HCT116 (cell line): ENCODE data around the gene OSBPL10. TPM values are rescaled to one million over a fixed set of nuclear protein-coding genes. Genes with fewer than 3 reads are reported as not detected.

Experiments used
- ATAC-seq: fragments of 200-7000 bp; cut with Tn5 transposase; 2 replicates; pipeline ENCODE4 v1.9.1; 2020; ENCODE audit warnings: mild to moderate bottlenecking, moderate library complexity
- BruUV-seq: library from RNA; stranded (reverse); fragments of 400-500 nt; replicated peaks from 2 replicates; lab custom pipeline; 2021; lab: Mats Ljungman, UMichigan
- CTCF ChIA-PET: fragments of 300-600 bp; sonication (Branson Sonifier 250); formaldehyde crosslinking; loops from one replicate; lab custom pipeline; 2021; ENCODE audit warnings: antibody characterized with exemption; lab: Charles Lee
- POLR2A ChIA-PET: fragments of 300-600, 350-600 bp; sonication (Branson Sonifier 250); formaldehyde crosslinking; loops from one replicate; lab custom pipeline; 2021; ENCODE audit warnings: antibody characterized with exemption; lab: Charles Lee
- RAD21 ChIA-PET, 2 experiments: fragments of 300-600 bp; sonication (Branson Sonifier 250); formaldehyde crosslinking; loops; one replicate each; lab custom pipeline; 2023; ENCODE audit warnings: low total read pairs in 2 of 2; ENCODE audit not compliant: uncharacterized antibody in 2 of 2, unreplicated experiment in 2 of 2, low non-redundant PET in 1 of 2; lab: Charles Lee
- DNase-seq: peaks from one replicate; pipeline ENCODE4 v3.0.0-alpha.2; 2010; ENCODE audit warnings: low read depth, low spot score
- H2AFZ ChIP-seq: fragments of 200-600 bp; shearing (Covaris generic), sonication (generic); 2 replicates; pipeline ENCODE4 v1.6.1; 2017; ENCODE audit warnings: low read depth, mixed run types, mixed read lengths, antibody characterized with exemption, low read length; ENCODE audit not compliant: poor library complexity, severe bottlenecking
- H3K27ac ChIP-seq: 2 replicates; pipeline ENCODE4 v1.5.1; 2012; ENCODE audit warnings: low read depth, low read length
- H3K27me3 ChIP-seq: fragments of 200-600 bp; sonication (generic); 2 replicates; pipeline ENCODE4 v1.6.1; 2016; ENCODE audit warnings: mixed run types, low read length, mixed read lengths; ENCODE audit not compliant: insufficient read depth
- H3K36me3 ChIP-seq, 2 experiments: fragments of 200-500 bp in 1 of 2; fragments of 200-600 bp in 1 of 2; sonication (Bioruptor generic) in 1 of 2; sonication (generic) in 1 of 2; 2 replicates each; pipeline versions ENCODE4 v1.5.1 to v1.6.1; 2014 to 2016; ENCODE audit warnings: low read length in 2 of 2, inconsistent platforms in 1 of 2, mixed read lengths in 1 of 2, mixed run types in 1 of 2; ENCODE audit not compliant: insufficient read depth in 2 of 2, control insufficient read depth in 1 of 2
- H3K4me1 ChIP-seq, 2 experiments: fragments of 200-600 bp in 1 of 2; sonication (generic) in 1 of 2; 2 replicates each; pipeline versions ENCODE4 v1.5.1 to v1.6.1; 2012 to 2017; ENCODE audit warnings: low read length in 2 of 2, inconsistent platforms in 1 of 2, mild to moderate bottlenecking in 1 of 2, mixed read lengths in 1 of 2, mixed run types in 1 of 2, moderate library complexity in 1 of 2; ENCODE audit not compliant: insufficient read depth in 2 of 2, control insufficient read depth in 1 of 2
- H3K4me2 ChIP-seq: fragments of 200-600 bp; sonication (generic); 2 replicates; pipeline ENCODE4 v1.6.1; 2017; ENCODE audit warnings: mixed run types, low read length, mixed read lengths
- H3K4me3 ChIP-seq, 2 experiments: fragments of 200-600 bp in 1 of 2; sonication (generic) in 1 of 2; replicated peaks in 1 of 2; 2 replicates each; pipeline ENCODE4 v1.5.1; 2011 to 2016; ENCODE audit warnings: low read length in 2 of 2, control low read depth in 1 of 2, low read depth in 1 of 2, mild to moderate bottlenecking in 1 of 2, mixed read lengths in 1 of 2, mixed run types in 1 of 2
- H3K79me2 ChIP-seq: fragments of 200-600 bp; sonication (generic); 2 replicates; pipeline ENCODE4 v1.6.1; 2017; ENCODE audit warnings: mild to moderate bottlenecking, mixed run types, low read length, moderate library complexity, mixed read lengths; ENCODE audit not compliant: insufficient read depth
- H3K9ac ChIP-seq: fragments of 200-600 bp; sonication (generic); 2 replicates; pipeline ENCODE4 v1.6.1; 2016; ENCODE audit warnings: low read length, mixed read lengths
- H3K9me2 ChIP-seq: fragments of 200-600 bp; sonication (generic), shearing (Covaris generic); 2 replicates; pipeline ENCODE4 v1.6.1; 2017; ENCODE audit warnings: mixed run types, mild to moderate bottlenecking, moderate library complexity; ENCODE audit not compliant: insufficient read depth
- H3K9me3 ChIP-seq, 2 experiments: fragments of 200-500 bp in 1 of 2; fragments of 200-600 bp in 1 of 2; sonication (Bioruptor generic) in 1 of 2; sonication (generic) in 1 of 2; 2 replicates each; pipeline ENCODE4 v1.6.1; 2014 to 2017; ENCODE audit warnings: low read length in 2 of 2, mixed read lengths in 2 of 2, inconsistent platforms in 1 of 2, low read depth in 1 of 2, mild to moderate bottlenecking in 1 of 2, mixed run types in 1 of 2, moderate library complexity in 1 of 2; ENCODE audit not compliant: control insufficient read depth in 1 of 2, insufficient read depth in 1 of 2
- H4K20me1 ChIP-seq: fragments of 200-600 bp; sonication (generic), shearing (Covaris generic); 2 replicates; pipeline ENCODE4 v1.6.1; 2017; ENCODE audit warnings: mixed run types, mild to moderate bottlenecking, moderate library complexity; ENCODE audit not compliant: insufficient read depth
- CBX3 ChIP-seq: IDR thresholded peaks from 2 replicates; pipeline ENCODE4 v1.6.1; 2012; ENCODE audit warnings: low read depth
- CEBPB ChIP-seq: IDR thresholded peaks from 2 replicates; pipeline ENCODE4 v1.6.1; 2012; ENCODE audit warnings: low read depth
- ELF1 ChIP-seq: IDR thresholded peaks from 2 replicates; pipeline ENCODE4 v1.6.1; 2012; ENCODE audit warnings: low read depth, borderline replicate concordance
- EZH2 ChIP-seq: fragments of 200-600 bp; sonication (generic); IDR thresholded peaks from 2 replicates; pipeline ENCODE4 v1.6.1; 2017; ENCODE audit warnings: antibody characterized with exemption, mixed run types
- EZH2phosphoT487 ChIP-seq: fragments of 200-600 bp; IDR thresholded peaks from 2 replicates; pipeline ENCODE4 v1.6.1; 2018; ENCODE audit warnings: antibody characterized with exemption, borderline replicate concordance
- FOSL1 ChIP-seq: IDR thresholded peaks from 2 replicates; pipeline ENCODE4 v1.6.1; 2012; ENCODE audit warnings: low read depth
- JUND ChIP-seq: IDR thresholded peaks from 2 replicates; pipeline ENCODE4 v1.6.1; 2012
- POLR2A ChIP-seq: IDR thresholded peaks from 2 replicates; pipeline ENCODE4 v1.7.0; 2011; ENCODE audit warnings: borderline replicate concordance; ENCODE audit not compliant: insufficient read depth, insufficient read length; ENCODE audit errors: extremely low read depth
- RAD21 ChIP-seq: IDR thresholded peaks from 2 replicates; pipeline ENCODE4 v1.6.1; 2012; ENCODE audit warnings: low read depth, mild to moderate bottlenecking
- SIN3A ChIP-seq: IDR thresholded peaks from 2 replicates; pipeline ENCODE4 v1.6.1; 2012; ENCODE audit warnings: low read depth
- SP1 ChIP-seq: IDR thresholded peaks from 2 replicates; pipeline ENCODE4 v1.6.1; 2012; ENCODE audit warnings: low read depth
- SRF ChIP-seq: IDR thresholded peaks from 2 replicates; pipeline ENCODE4 v1.6.1; 2012; ENCODE audit warnings: low read depth
- YY1 ChIP-seq: IDR thresholded peaks from 2 replicates; pipeline ENCODE4 v1.6.1; 2011; ENCODE audit warnings: low read length, low read depth, moderate library complexity, mild to moderate bottlenecking; ENCODE audit not compliant: insufficient replicate concordance; ENCODE audit errors: extremely low read depth
- ZFX ChIP-seq: fragments of 450-650 bp; IDR thresholded peaks from 2 replicates; pipeline ENCODE4 v1.6.1; 2017
- ZNF274 ChIP-seq: fragments of 200-500 bp; sonication (Bioruptor generic); IDR thresholded peaks from 2 replicates; pipeline ENCODE4 v1.6.1; 2014; ENCODE audit warnings: mild to moderate bottlenecking, low read depth, low read length, inconsistent platforms
- intact Hi-C: fragments of 100-400 bp; cut with micrococcal nuclease; formaldehyde crosslinking; loops from 2 replicates; pipeline ENCODE4 v1.10.0; 2022
- total RNA-seq: library from RNA; stranded (reverse); gene quantifications from one replicate; pipeline ENCODE4 v1.2.1, GENCODE V29; 2021; ENCODE audit not compliant: unreplicated experiment
- TF ChIP-seq, protein P1 (sequence below), 3 experiments: fragments of 200-600 bp in 1 of 3; sonication (generic) in 1 of 3; IDR thresholded peaks in 2 of 3; conservative IDR thresholded peaks in 1 of 3; 2 replicates each; pipeline ENCODE4 v1.5.1; 2012 to 2017; ENCODE audit warnings: low read depth in 2 of 3, low read length in 2 of 3, antibody characterized with exemption in 1 of 3, borderline replicate concordance in 1 of 3, control low read depth in 1 of 3, mild to moderate bottlenecking in 1 of 3, mixed read lengths in 1 of 3, mixed run types in 1 of 3, moderate library complexity in 1 of 3; ENCODE audit not compliant: insufficient read depth in 1 of 3
- TF ChIP-seq, protein P2 (sequence below): IDR thresholded peaks from 2 replicates; pipeline ENCODE4 v1.6.1; 2012
- TF ChIP-seq, protein P3 (sequence below): IDR thresholded peaks from 2 replicates; pipeline ENCODE4 v1.6.1; 2012; ENCODE audit warnings: low read depth
- TF ChIP-seq, protein P4 (sequence below): IDR thresholded peaks from 2 replicates; pipeline ENCODE4 v1.6.1; 2011; ENCODE audit warnings: mild to moderate bottlenecking, low read length, moderate library complexity; ENCODE audit not compliant: insufficient replicate concordance; ENCODE audit errors: extremely low read depth
- TF ChIP-seq, protein P5 (sequence below): IDR thresholded peaks from 2 replicates; pipeline ENCODE4 v1.6.1; 2012

The OSBPL10 gene
- total RNA-seq, 1 experiment from 2014 or later = 25.8 TPM

DNA sequence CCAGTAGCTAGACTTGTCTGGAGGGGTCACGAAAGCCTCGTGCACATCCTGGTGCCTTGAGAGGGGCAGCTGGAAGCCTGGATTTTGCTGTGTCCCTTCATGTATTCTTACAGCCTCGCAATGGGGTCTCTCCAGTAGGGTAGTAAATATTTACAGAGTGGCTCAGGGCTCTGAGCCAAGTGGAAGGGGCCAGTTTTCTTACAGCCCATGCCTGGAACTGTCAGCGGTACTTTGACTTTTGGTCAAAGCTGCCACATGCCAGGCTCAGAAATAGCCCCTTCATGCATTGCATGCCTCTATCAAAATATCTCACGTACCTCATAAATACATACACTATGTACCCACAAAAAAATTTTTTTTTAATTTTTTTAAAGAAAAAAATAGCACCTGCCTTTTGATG is 119.2 kb downstream of the OSBPL10 start:
- DNase-seq = no peak
- BruUV-seq = no TSS peak
- Histone ChIP-seq H3K4me2 (no peak overlapping the region), H4K20me1 (no peaks in the 10 kb centered on the region), H3K4me3 (no peak overlapping the region), H3K27ac (no peak overlapping the region), H3K79me2 (no peaks in the 10 kb centered on the region), H3K4me1 (no peaks in the 10 kb centered on the region), H3K36me3 (no peaks in the 10 kb centered on the region), H3K27me3 (no peaks in the 10 kb centered on the region), H3K9me2 (no peaks in the 10 kb centered on the region), H3K9ac (no peak overlapping the region), H2AFZ (no peak overlapping the region), H3K9me3 (no peaks in the 10 kb centered on the region)
- POLR2A ChIA-PET = no interaction called here
- no peak for ATAC-seq
- TF ChIP-seq ZFX = no peak
- TF ChIP-seq, protein P1, sequence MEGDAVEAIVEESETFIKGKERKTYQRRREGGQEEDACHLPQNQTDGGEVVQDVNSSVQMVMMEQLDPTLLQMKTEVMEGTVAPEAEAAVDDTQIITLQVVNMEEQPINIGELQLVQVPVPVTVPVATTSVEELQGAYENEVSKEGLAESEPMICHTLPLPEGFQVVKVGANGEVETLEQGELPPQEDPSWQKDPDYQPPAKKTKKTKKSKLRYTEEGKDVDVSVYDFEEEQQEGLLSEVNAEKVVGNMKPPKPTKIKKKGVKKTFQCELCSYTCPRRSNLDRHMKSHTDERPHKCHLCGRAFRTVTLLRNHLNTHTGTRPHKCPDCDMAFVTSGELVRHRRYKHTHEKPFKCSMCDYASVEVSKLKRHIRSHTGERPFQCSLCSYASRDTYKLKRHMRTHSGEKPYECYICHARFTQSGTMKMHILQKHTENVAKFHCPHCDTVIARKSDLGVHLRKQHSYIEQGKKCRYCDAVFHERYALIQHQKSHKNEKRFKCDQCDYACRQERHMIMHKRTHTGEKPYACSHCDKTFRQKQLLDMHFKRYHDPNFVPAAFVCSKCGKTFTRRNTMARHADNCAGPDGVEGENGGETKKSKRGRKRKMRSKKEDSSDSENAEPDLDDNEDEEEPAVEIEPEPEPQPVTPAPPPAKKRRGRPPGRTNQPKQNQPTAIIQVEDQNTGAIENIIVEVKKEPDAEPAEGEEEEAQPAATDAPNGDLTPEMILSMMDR (IDR thresholded peaks at IDR 0.05 in 2 of 3, conservative IDR thresholded peaks at IDR 0.05 in 1 of 3; ENCODE audit: borderline replicate concordance in 1 of 3, insufficient read depth in 1 of 3, low read depth in 2 of 3, low read length in 2 of 3) = no peak
- no peak for TF ChIP-seq SIN3A
- TF ChIP-seq YY1 = no peak
- TF ChIP-seq, protein P2, sequence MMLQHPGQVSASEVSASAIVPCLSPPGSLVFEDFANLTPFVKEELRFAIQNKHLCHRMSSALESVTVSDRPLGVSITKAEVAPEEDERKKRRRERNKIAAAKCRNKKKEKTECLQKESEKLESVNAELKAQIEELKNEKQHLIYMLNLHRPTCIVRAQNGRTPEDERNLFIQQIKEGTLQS = no peak
- no peak for TF ChIP-seq CEBPB
- TF ChIP-seq, protein P3, sequence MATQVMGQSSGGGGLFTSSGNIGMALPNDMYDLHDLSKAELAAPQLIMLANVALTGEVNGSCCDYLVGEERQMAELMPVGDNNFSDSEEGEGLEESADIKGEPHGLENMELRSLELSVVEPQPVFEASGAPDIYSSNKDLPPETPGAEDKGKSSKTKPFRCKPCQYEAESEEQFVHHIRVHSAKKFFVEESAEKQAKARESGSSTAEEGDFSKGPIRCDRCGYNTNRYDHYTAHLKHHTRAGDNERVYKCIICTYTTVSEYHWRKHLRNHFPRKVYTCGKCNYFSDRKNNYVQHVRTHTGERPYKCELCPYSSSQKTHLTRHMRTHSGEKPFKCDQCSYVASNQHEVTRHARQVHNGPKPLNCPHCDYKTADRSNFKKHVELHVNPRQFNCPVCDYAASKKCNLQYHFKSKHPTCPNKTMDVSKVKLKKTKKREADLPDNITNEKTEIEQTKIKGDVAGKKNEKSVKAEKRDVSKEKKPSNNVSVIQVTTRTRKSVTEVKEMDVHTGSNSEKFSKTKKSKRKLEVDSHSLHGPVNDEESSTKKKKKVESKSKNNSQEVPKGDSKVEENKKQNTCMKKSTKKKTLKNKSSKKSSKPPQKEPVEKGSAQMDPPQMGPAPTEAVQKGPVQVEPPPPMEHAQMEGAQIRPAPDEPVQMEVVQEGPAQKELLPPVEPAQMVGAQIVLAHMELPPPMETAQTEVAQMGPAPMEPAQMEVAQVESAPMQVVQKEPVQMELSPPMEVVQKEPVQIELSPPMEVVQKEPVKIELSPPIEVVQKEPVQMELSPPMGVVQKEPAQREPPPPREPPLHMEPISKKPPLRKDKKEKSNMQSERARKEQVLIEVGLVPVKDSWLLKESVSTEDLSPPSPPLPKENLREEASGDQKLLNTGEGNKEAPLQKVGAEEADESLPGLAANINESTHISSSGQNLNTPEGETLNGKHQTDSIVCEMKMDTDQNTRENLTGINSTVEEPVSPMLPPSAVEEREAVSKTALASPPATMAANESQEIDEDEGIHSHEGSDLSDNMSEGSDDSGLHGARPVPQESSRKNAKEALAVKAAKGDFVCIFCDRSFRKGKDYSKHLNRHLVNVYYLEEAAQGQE = no peak
- TF ChIP-seq, protein P4, sequence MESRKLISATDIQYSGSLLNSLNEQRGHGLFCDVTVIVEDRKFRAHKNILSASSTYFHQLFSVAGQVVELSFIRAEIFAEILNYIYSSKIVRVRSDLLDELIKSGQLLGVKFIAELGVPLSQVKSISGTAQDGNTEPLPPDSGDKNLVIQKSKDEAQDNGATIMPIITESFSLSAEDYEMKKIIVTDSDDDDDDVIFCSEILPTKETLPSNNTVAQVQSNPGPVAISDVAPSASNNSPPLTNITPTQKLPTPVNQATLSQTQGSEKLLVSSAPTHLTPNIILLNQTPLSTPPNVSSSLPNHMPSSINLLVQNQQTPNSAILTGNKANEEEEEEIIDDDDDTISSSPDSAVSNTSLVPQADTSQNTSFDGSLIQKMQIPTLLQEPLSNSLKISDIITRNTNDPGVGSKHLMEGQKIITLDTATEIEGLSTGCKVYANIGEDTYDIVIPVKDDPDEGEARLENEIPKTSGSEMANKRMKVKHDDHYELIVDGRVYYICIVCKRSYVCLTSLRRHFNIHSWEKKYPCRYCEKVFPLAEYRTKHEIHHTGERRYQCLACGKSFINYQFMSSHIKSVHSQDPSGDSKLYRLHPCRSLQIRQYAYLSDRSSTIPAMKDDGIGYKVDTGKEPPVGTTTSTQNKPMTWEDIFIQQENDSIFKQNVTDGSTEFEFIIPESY = no peak
- TF ChIP-seq ZNF274 = no peak
- TF ChIP-seq EZH2 = no peak
- TF ChIP-seq CBX3 = no peak
- no peak for TF ChIP-seq ELF1
- TF ChIP-seq JUND = no peak
- TF ChIP-seq FOSL1 = no peak
- no peak for TF ChIP-seq POLR2A
- no peak for TF ChIP-seq SRF
- no peak for TF ChIP-seq SP1
- TF ChIP-seq RAD21 = no peak
- TF ChIP-seq EZH2phosphoT487 = no peak
- TF ChIP-seq, protein P5, sequence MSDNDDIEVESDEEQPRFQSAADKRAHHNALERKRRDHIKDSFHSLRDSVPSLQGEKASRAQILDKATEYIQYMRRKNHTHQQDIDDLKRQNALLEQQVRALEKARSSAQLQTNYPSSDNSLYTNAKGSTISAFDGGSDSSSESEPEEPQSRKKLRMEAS = no peak
- CTCF ChIA-PET = no interaction called here
- RAD21 ChIA-PET = interaction anchor here in 1 of 2 experiments (0.5 kb wide), 1 partner anchor 120 kb away, joined by 3 read pairs; no protein-coding TSS in a partner anchor
- intact Hi-C loops = loop anchor here (5.0 kb wide), 1 partner anchor 280 kb away; no protein-coding TSS in a partner anchor
